ENCODE data around the gene PDE3A.
"Not testable (repeated sequence)": the region's sequence is repeated elsewhere in the genome, so short reads cannot be mapped to it uniquely, and the experiment has no call there.

Gene PDE3A

GRCh38 chr12:20503858-20504257 is 135.5 kb downstream of the PDE3A start:
- DNase-seq, result no peak

DNA sequence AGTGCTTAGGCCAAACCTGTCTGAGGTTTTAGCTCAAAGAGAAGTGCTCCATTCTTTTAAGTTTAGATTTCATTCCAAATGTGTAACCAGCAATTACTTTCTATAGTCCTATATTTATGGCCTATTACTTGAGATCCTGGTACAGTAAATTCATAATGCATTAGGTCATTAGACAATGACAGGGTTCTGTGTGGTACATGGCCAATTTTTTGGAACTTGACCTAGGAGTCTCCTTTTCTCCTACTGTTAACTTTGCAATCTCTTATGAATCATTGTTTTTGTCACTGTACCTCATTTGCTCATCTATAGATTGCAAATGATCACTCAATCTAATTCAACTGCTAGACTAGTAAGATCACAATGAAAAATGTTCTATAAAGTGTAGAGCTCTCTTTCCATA is 136.7 kb downstream of the PDE3A start:
- DNase-seq, result no peak

DNA sequence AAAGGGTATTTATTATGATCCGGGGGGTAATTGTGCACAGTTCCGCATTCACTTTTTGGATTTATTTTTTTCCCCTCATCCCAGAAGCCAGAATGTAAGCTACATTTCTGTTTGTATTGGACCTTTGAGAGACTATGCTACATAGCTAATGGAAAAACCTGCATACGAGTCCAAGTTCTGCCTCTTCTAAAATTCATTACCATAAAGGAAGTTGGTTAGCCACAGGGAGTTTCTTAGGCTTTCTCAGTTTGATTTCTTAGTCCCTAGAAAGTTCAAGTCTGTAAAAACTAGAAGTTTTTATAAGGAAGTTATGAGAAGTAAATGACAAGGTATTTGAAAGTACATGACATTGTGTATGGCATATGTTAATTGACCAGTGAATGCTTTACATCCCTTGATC is 138.7 kb downstream of the PDE3A start:
- DNase-seq, result no peak

- DNase-seq, result no peak
These were observed 139.4 kb downstream of the PDE3A start for GRCh38 chr12:20507711-20508110.

- no peak for DNase-seq
These were observed 140.0 kb downstream of the PDE3A start for GRCh38 chr12:20508359-20508758.

DNA sequence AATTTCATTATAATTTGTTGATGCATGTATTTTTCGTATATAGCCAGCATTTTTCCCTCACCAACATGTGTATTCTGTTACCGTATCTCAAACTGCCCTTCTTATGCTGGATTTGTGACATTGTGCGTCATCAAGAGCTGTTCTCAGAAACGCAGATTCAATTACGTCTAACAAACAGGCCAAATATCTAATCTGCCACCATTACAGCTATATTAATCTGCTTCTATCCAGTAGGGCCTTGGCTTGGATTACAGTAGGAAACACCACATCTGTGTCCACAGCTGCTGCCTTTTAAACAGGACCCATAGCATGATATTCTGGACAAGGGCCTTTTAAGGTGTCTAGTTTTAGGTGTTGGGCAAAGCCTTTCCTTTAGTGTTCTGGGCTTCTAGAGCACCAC is 140.6 kb downstream of the PDE3A start:
- DNase-seq, result no peak

DNA sequence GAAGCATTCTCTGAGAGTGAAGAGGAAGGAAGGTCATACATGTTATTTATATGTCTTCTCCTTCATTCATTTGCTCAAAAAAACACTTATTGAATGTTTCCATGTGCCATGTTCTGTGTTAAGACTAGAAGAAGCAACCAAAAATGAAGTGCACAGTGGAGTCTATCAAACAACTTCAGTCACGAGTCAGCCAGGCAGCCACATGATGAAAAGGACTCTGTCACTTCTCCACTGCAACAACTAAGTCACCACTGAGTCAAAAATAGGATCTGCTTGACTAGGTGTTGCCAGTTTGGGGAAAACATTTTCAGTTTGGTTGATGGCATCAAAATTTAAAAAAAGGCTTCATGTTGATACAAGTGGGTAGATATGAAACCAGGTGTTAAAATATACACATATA is 142.5 kb downstream of the PDE3A start:
- DNase-seq, result no peak

- no peak for DNase-seq
These were observed 144.9 kb downstream of the PDE3A start for GRCh38 chr12:20513189-20513588.

- DNase-seq, result no peak
These were observed 146.3 kb downstream of the PDE3A start for GRCh38 chr12:20514598-20514997.

DNA sequence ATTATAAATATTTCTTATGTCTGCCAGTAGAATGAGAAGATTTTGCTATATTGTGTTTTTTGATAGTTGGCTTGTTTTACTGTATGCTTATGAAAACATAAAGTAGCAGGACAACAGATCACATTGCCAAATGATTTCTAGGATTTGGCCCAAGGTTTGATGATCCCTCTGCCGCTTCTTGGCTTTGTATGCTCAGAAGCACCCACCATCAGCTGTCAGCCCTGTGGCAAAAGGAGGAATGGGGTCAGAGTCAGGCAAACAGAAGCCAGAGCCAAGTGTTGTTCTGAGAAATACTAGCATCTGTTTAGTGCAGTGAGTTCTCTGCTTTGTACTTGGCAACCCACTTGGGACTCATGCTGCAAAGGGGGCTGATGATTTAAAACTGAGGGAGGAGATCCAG is 152.2 kb downstream of the PDE3A start:
- no peak for DNase-seq

DNA sequence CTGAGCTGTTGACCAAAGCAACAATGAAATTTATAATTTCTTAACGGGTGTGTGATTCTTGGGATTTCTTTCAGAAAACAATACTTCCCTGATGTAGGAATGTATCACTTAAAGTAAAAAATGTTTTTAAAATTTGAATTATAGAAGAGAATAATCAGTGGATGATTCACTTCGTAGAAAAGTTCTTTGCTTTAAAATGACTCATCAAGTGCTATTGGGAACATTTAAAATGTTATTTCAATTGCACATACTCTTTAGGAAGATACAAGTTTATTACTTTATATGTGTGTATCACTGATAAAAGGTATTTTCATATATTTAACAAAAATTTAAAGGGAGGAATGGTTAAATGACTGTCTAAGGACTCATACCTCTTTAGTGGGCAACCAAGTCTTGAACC is 155.3 kb downstream of the PDE3A start:
- no peak for DNase-seq

- DNase-seq, result no peak
These were observed 155.8 kb downstream of the PDE3A start for GRCh38 chr12:20524113-20524512.

DNA sequence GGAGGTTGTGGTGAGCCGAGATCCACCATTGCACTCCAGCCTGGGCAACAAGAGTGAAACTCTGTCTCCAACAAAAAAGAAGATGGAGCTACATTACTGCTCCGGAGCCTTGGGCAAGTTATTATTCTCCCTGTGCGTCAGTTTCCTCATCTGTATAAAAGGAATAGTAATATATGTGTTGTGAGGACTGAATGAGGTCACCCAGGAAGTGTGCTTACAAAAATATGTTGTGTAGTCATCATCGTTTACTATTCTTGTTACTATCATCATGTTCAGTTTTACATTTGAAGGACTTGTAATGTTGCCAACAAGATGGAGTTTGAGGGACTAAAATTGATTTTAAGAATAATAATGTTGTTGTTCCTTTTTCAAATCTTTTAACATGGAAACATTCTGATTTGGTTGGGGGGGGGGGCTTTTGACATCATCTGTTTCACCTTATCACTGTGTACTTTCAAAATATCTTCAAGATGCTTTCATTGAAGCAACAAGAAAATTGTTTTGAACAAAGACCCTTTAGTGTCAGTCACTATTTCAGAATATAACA is 156.8 kb downstream of the PDE3A start:
- DNase-seq, result no peak

DNA sequence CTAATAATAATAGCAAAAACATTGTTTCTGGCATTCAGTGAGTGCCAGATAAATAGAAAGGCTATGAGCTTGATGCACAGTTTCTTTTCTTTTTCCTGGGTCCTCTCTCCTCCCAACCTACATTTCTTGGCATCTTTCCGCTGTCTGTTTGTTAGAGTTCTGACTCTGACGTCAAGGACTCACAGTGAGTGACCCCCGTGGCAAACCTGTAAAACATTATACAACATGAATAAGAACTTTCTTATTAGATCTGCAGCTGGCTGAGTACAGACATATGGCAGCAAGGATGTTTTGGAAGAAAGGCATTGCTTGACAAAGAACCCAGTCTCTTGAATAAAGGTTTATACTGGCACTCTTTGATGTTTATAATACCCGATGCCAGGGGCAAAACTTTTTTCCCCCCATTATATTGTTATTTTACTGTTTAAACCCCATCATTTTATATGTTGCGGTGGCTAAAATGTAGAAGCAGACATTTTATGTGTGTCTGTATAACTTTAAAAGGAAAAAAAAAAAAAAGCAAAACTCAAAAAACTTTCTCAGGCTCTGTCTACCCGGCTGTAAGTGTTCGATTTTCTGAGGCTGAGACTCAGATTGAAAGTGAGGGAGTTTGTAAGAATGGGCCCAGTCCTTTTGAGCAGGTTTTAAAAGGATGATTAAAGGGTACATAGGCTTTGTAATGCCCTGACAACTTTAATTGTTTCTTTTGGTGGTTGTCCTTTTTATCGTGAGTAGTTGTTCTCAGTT is 159.3 kb downstream of the PDE3A start:
- no peak for DNase-seq

GRCh38 chr12:20528208-20528607 is 159.9 kb downstream of the PDE3A start:
- no peak for DNase-seq

DNA sequence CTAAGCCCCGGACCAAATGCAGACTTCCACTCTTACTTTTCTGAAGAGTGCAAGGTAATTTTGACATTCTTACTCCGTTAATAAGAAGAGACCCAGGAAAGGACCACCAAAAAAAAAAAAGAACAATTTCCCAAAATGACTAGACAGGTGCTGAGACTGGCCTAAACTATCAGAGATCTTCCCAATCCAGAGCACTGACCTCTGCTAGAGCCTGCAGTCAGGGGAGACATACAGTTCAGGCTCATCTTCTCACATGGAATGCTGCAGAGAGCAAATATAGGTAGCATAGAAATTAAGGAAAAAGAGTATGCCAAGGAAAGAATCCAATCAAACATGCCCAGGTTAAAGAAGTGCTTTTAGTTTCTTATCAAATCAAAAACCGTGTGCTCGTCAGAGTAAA is 177.9 kb downstream of the PDE3A start:
- DNase-seq, result no peak

DNA sequence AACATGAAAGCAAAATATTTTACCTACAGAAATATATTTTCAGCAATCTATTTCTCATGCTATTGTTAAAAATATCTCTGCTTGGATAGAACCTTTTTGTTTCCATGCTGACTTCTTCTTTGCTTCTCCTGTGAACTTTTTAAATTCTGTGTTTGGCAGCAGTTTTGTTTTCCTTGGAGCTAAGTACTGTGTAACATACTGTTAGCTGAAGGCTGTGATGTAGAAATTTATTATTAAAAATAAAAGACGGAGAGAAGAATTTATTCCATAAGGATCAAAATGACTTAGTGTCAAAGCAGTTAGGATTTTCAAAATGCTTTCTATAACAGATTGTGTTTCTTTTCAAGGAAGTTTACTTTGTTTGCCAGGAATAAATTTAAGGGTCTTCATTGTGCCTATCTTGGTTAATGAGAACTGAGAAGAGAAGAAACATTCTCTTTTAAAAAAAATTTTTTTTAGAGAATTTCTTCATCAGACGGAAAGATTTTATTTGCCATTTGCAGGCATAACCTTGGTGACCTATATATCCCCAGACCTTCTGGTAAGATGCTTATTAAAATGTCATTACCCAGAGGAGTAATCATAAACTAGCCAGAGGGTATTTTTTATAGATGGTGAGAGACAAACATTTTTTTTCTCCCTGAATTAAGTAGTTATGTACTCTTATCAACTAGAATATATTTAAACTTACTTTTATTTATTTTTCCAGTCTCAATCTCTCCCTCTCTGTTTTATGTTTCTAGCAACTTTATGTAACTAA is 179.7 kb downstream of the PDE3A start:
- DNase-seq, result no peak

DNA sequence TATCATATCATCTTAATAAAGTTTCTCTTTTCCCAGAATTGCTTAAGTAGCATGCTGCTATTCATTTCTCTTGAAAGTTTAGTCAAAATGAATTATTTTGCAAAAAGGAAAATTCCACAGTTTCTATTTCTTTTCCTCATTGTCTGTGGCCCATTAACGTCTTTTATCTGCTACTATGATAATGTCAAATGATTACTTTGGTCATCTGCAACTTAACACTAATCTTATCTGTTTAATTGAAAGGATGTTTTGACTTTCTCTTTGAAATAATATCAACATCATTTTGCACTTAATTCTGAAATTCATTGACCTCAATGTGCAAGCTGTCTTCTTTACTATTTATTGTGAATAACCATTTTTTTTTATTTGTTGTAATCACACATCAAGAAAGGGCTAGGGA is 180.3 kb downstream of the PDE3A start:
- DNase-seq, result no peak

GRCh38 chr12:20549108-20549719 is 180.9 kb downstream of the PDE3A start:
- no peak for DNase-seq

- not testable (repeated sequence) for DNase-seq
These were observed 183.6 kb downstream of the PDE3A start for GRCh38 chr12:20551742-20552442.

DNA sequence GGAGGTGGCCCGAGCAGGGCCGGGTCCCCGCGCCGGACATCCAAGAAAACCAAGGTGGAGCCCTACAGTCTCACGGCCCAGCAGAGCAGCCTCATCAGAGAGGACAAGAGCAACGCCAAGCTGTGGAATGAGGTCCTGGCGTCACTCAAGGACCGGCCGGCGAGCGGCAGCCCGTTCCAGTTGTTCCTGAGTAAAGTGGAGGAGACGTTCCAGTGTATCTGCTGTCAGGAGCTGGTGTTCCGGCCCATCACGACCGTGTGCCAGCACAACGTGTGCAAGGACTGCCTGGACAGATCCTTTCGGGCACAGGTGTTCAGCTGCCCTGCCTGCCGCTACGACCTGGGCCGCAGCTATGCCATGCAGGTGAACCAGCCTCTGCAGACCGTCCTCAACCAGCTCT is 184.2 kb downstream of the PDE3A start:
- DNase-seq, result not testable (repeated sequence)

DNA sequence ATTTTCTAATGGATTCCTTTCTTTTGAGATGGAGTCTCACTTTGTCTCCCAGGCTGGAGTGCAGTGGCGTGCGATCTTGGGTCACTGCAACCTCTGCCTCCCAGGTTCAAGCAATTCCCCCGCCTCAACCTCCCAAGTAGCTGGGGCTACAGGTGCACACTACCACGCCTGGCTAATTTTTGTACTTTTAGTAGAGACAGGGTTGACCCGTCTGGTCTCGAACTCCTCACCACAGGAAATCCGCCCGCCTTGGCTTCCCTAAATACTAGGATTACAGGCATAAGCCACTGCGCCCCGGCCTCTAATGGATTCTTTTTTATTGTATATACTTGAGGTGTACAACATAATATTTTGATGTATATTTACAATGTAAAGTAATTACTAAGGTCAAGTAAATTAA is 186.7 kb downstream of the PDE3A start:
- DNase-seq, result no peak

GRCh38 chr12:20555771-20556170 is 187.4 kb downstream of the PDE3A start:
- no peak for DNase-seq

All from GF-D8 (cell line).